GM18907 (cell line): Measurements from ENCODE around the gene CPEB1.
"Not testable (repeated sequence)": the region's sequence is repeated elsewhere in the genome, so short reads cannot be mapped to it uniquely, and the experiment has no call there.

Experiments used
- ATAC-seq: cut with Tn5 transposase; IDR thresholded peaks from one replicate; pipeline ENCODE4 v1.9.1; 2021; ENCODE audit warnings: mild to moderate bottlenecking, moderate library complexity; ENCODE audit not compliant: unreplicated experiment

CPEB1 gene

DNA sequence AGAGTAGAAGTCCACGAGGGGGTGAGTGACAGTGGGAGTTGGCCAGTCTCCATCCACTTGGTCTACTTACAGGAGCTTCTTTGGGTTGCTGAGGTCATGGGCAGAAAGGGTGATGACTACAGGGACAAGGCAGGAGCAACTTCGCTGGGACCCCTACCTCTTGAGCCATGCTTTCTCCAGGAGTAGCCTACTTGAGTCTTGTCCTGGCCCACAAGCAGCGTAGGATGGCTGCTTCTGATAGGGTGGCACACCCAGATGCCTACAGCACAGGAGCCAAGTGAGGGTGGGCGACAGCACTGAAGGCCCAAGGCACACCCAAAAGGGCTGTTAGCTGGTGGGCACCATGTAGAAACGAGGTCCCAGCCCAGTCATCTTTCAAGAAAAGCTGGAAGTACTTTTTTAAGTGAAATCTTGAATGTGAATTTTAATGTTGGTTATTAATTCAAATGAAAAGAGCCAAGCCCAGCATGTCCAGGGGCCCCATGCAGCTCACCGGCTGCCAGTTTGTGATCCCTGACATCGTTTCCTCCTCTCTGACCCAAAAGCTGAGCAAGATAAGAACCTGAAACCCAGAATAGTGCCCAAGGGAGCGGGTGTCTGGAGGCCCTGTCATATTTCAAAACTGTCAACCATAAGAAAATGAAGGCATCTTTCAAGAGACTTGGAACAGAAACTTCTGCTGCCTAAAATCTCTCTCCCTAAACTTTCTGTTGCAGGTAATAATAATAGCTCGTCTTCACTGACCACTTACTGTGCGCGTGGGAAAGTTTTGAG, 2.2 kb upstream of the CPEB1 start:
- ATAC-seq = no peak

DNA sequence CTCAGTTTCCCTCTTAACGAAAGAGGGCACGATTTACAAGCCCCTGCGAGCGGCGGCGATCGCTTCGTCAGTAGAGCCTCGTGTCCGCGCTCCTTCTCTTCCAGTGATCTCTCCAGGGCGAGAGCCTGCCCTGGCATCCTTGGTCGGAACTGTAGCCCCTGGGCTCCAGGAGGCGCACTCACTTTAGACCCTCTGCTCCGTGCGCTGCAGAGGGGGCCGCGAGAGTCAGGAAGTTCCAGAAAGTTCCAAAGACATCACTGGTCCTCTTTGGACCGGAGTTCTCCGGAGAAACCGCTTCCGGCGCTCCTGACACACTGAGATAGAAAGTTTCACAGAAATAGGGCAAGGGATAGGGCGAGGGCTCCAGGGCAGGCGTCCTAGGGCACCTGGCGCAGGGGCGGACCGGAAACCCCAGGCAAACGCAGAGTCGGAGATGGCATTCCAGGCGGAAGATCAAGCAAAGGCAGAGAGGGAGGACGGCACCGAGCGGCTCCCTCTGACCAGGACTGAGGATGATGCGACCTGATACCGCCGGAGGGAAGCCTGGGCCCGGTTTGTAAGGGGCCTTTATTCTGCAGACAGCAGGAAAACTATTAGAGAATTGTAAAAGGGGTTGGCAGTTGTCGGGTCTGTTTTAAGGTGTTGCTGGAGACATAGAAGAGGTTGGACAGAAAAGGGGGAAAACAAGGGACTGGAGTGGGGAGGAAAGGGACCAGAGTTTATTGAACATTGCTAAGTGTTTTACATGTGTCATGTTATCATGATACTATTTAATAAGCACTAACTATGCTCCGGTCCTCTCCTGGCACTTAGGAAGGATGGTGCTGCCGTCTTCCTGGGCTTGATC, 1.3 kb upstream of the CPEB1 start:
- ATAC-seq = no peak

DNA sequence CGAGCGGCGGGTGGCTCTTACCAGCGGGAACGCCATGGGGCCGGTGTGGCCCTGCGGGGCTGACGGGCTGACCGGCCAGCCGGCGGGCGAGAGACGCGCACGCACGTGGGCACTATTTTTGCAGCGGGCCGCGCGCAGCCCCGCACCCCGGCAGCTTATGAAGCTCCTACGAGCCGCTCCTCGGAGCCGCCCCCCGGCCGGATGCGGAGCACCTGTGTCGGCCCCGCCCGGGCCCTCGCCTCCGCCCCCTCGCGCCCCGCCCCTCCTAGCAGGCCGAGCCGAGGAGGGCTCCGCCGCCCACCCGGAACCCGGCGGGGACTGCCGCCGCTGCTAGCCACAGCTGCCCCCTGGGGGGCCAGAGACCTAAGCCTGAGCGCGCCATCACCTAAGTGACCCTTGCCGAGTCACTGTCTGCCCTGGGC, 683 bp upstream of the CPEB1 start:
- ATAC-seq = peak; percentile 50

DNA sequence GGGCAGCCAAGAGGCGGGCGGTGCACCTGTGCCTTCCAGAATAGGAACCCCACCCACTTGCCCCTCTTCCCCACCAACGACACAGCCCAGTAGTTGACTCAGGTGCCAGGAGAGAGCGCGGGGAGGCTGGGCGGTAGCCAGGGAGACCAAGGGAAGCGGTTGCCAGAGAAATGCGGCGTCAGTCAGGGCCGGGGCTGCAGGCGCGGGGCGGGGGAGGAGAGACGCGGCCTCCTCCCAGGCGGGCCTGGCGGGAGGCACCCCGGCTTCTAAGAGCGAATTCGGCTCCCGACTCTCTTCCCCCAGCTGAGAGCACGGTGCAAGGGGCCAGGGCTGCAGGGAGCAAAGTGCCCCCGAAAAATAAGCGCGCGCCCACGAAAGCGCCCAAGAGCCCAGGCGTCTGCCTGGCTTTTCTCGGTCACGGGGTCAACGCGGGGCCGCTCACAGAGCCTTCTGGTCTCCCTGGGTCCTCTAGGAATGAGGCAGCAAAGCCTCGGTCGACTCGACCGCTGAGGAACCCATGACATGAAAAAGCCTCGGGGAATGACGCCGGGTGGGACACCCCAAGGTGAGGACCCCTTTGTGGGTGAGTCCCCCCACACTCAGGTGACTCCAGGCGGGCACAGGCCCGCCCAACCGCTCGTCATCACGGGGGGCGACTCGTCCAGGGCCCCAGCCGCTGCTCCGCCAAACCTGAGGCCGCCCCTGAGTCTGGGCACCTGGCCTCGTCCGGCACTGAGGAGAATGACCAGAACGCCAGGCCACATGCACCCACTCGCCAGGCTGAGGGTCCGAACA, 716 bp downstream of the CPEB1 start:
- no peak for ATAC-seq

DNA sequence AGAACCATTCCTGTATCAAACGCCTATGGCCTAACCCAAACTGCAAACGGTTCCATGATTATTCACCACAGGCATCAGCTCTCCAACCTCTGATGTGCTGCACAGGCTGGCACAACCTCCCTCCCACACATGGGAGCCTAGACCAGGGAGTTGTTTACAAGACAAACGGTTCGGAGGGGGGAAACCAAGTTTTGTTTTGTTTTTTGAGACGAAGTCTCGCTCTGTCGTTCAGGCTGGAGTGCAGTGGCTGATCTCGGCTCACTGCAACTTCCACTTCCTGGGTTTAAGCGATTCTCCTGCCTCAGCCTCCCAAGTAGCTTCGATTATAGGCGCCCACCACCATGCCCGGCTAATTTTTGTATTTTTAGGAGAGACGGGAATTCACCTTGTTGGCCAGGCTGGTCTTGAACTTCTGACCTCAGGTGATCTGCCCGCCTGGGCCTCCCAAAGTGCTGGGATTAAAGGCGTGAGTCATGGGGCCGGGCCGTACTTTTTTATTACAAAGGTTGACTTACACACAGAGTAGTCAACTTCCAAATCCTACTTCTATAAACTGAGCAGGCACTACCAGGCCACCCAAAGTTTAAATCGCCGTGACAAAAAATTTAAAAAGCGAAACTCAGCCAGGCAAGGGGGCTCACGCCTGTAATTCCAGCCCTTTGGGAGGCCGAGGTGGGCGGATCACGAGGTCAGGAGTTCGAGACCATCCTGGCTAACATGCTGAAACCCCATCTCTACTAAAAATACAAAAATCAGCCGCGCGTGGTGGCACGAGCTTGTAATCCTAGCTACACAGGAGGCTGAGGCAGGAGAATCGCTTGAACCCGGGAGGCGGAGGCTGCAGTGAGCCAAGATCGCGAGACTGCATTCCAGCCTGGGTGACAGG, 2.0 kb downstream of the CPEB1 start:
- ATAC-seq = not testable (repeated sequence)

DNA sequence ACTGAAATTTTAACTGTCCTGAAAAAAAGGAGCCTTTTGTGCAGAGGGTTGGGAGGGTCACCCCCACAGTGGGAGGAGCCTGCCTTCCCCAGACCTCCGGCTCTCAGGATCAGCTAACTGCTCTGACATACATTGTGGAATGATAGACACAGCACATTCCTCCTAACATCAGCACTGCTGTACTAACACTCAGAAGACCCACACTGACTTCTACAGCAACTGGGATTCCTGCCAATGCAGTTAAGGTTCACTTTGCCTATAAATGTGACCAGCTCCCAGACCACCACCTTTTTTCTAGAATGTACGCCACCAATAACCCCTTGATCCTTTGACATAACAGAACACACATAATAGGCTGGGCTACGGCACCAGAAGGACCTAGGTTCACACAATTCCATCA, 3.2 kb downstream of the CPEB1 start:
- no peak for ATAC-seq

DNA sequence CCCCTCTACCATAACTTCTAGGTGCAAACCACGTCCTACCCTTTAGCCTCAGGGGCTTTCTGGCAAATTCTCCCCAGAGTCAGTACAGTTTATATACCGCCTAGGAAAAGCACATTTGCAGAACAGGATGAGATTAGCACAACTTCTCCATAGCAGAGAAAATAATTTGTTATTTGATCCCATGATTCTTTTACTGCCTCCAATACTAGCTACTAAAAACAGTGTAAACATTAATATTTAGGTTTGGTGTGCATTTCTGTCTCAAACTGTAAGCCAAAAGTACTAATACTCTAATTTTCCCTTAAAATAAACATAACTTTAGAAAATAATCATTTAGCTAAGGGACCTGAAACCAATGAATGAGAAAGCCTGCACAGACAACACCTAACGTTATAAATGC, 4.5 kb downstream of the CPEB1 start:
- no peak for ATAC-seq

DNA sequence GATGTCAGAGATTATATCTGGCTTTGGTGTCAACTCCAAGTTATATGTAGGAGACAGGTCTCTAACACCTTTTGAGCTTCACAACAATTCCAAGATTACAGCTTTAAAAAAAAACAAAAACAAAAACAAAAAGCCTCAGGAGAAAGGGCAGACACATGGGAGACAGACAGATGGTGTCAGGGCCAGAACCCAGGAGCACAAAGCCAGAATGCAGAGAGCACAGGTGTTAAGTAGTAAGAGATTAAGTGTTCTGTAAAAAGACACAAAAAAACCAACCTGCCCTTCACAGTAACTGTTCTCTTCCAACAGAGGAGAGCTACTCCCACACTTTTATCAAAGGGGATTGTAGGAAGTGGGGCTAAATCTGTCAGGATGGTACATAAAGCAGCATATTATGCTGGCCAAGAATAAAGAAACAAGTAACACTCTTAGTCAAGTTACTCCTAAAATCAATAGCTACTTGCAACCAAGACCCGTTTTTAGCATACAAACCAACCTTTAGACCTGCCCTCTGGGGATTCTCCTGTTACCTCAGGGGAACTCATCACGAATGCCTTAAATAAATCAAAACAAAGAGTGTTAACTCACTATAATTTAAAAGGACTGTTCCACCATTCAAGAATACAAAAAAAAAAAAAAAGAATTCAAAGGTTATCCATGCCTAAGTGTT, 5.9 kb downstream of the CPEB1 start:
- ATAC-seq = no peak

DNA sequence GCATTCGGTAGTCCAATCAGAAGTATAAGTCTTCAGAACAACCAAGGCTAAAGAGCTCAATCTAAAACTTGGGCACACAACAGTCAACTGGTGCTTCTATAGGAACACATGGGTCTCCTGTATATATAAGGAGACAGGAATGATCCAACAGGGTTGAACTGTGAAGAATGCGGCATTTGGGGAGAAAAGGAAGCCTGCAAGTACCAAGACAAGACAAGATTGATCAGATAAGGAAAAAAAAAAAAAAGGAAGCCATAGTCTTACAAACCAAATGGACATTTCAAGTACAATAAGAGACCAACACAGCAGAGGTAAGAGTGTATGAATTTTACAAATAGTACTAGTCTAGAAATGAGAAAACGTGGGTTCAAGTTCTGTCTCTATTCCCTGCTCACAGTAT, 6.5 kb downstream of the CPEB1 start:
- ATAC-seq = no peak

DNA sequence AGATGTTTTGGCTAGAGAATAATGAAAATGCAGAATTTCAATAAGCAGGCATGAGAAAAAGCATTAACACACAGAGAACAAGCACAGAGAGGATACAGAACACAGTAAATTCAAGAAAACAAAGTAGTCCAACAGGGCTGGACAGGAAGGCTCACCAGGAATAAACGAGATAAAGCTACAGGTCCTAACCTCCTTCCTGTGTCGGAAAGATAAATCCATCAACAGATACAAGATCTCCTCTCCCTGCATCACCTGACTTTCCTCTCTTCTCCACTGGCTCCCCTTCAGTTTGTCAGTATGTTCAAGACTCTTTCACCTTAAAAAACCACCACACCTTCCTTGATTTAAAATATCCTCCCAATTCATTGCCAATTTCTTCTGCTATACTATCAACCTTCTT, 11.4 kb downstream of the CPEB1 start:
- no peak for ATAC-seq

DNA sequence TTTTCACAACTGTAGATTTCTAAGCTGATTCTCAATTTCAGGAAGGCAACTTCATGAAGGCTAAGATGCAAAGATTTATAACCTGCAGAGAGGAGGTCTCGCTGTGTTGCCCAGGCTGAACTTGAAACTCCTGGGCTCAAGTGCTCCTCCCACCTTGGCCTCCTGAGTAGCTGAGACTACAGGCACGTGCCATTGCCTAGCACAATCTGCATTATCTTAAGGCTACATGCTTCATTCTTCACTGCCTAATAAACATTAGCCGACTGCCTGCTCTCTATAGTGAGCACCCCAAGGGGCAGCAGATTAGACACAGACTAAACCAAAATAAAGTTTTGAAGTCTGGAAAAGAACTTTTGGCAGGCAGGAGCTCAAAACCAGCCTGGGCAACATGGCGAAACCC, 17.1 kb downstream of the CPEB1 start:
- no peak for ATAC-seq

DNA sequence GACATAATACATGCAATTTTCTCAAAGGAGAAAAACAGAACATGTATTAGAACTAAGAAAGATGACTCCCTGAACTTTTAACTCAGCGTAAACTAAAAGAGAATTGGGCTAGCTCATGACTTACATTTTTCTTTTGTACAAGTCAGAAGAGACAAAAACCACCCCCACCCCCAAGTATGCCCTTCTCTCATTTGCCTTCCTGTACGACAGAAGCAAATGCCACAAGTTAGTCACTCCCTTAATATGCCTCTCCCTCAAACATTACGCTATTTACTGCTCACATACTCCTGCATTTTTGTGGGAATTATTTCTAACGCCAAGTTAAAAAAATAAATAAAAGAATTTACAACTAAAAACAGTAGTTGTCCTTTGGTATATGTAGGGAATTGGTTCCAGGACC, 22.0 kb downstream of the CPEB1 start:
- ATAC-seq = no peak

DNA sequence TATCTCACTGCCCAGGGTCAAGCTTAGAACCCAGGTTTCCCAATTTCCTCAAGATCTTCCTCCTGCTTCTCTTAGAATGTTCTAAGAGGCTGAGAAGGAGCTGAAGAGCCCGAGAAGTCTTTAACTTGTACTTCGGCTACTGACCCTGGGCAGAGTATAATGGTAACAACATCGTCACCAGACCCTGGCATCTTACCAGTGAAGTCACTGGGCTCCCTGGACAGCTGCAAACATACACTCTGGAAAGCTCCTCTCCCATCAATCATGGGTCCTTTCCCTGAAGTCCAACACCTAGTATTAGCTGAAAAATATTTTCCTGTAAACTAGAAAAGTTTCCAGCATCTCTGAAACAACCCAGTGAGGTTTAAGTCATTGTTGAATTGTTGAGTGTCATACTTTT, 22.7 kb downstream of the CPEB1 start:
- ATAC-seq = no peak

DNA sequence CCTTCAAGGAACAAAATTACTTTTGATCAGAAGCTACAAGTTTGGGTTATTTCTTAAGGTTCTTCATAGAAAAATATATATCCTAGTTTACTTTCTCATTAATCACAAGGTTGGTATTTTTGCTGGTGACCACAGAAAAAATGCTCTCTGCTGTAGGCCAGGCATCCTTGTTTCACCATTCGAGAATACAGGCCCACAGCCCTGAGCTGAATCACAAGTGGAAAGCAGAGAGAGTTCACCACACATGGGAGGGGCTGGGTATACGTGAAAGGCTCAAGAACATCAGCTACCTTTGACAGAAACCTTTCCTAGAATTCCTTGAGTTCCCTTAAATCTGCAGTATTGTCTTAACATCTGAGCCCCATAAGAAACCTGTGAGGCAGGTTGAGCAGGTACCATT, 23.2 kb downstream of the CPEB1 start:
- ATAC-seq = no peak

DNA sequence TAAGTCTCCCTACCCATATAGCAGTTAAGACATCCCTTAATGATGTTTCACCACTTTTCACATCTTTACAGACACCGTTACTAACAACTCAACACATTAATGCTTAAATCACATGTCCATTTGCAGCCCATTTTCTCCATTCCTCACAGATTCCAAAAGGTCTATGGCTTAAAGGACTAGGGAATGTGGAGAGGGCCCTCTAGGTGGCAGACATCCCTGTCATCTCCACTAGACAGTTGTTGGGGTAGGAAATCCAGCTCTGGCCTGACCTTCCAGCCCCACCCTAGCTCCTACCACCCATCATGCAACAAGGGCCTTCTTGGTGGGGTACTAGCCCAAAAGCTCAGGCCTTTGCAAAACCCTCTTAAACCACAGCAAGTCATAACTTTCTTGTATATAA, 25.2 kb downstream of the CPEB1 start:
- no peak for ATAC-seq

DNA sequence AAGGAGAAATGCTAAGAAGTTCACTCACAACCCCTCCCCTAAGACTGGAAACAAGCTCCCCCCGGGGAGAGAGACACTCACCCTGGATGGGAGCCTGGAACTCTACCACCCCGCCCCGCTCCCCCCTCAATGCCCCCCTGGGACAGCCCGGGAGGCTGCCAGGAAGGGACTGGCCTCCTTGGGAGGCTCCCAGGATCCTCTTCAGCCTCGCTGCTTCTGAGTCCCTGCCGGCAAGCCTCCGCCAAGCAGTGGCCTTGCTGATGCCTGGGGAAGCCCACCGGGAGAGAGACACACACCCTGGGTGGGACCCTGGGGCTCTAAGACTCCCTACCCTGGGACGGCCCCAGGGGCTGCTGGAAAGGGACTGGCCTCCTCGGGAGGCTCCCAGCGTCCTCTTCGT, 33.4 kb downstream of the CPEB1 start:
- ATAC-seq = no peak

DNA sequence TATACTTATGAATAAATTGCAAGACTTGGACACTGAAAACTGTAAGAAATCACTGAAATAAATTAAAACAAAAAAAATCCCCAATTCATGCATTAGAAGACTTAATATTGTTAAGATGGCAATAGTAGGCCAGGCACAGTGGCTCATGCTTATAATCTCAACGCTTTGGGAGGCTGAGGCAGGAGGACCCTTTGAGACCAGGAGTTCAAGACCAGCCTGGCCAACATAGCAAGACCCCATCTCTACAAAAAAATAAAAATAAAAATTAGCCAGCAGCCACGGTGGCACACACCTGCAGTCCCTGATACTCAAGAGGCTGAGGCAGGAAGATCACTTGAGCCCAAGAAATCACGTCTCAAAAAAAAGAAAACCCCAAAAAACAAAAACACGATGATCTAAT, 35.8 kb downstream of the CPEB1 start:
- ATAC-seq = no peak

DNA sequence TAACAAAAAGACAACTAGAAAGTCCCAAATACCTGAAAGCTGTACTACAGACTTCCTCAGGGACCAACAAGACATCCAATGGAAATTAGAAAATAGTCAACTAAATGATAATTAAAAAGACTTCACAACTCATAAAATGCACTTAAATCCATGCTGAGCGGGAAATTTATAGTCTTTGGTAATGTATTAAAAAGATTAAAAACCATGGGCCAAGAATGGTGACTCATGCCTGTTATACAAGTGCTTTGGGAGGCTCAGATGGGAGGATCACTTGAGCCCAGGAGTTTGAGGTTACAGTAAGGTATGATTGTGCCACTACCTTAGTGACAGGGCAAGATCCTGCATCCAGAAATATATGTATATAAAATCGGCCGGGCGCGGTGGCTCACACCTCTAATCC, 45.0 kb downstream of the CPEB1 start:
- ATAC-seq = no peak

DNA sequence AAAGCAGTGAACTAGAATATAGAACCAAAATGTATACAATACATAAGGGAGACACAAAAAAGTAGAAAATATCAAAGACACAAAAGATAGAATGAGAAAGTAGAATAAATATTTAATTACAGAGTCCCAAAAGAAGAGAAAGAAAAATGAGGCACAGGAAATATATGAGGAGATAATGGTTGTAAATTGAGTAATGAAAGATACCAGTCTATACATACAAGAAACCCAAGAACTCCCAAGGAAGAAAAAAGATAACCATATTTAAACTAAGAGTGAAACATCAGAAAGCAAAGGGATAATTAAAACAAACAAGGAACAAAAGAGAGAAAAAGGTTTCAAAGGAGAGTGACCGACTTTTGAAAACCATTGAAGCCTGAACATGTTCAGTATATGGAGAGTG, 47.3 kb downstream of the CPEB1 start:
- no peak for ATAC-seq

DNA sequence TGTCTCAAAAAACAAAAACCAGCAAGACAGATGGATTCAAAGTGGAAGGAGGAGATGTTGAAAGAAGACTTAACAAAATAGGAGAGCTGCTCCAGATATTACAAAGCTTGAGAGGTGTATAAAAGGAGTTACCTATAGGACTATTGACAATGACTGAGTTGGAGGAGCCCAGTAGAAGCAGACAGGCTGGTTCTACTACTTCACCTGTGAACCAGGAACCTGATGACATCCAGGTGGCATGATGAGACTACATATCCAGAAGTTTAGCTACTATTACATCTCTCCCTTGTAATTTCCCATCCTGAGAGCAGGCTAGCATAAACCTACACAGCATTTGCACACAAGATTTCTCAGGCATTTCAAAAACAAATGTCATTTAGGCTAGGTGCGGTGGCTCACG, 49.3 kb downstream of the CPEB1 start:
- no peak for ATAC-seq
